Ishikawa (cell line): Measurements from ENCODE around the gene CXorf65.

Experiments used
- CEBPB ChIP-seq: IDR thresholded peaks from 2 replicates; pipeline ENCODE4 v1.6.1; 2012
- CREB1 ChIP-seq: IDR thresholded peaks from 2 replicates; pipeline ENCODE4 v1.6.1; 2012; ENCODE audit warnings: low read depth
- EGR1 ChIP-seq: IDR thresholded peaks from 2 replicates; pipeline ENCODE4 v1.6.1; 2012
- EP300 ChIP-seq: IDR thresholded peaks from 2 replicates; pipeline ENCODE4 v1.6.1; 2012; ENCODE audit warnings: borderline replicate concordance
- FOXM1 ChIP-seq: IDR thresholded peaks from 2 replicates; pipeline ENCODE4 v1.6.1; 2012; ENCODE audit warnings: low read depth, borderline replicate concordance
- NFIC ChIP-seq: IDR thresholded peaks from 2 replicates; pipeline ENCODE4 v1.6.1; 2012
- RAD21 ChIP-seq: IDR thresholded peaks from 2 replicates; pipeline ENCODE4 v1.6.1; 2012; ENCODE audit warnings: low read depth
- TAF1 ChIP-seq: IDR thresholded peaks from 2 replicates; pipeline ENCODE4 v1.6.1; 2012; ENCODE audit warnings: low read depth, mild to moderate bottlenecking
- TCF12 ChIP-seq: IDR thresholded peaks from 2 replicates; pipeline ENCODE4 v1.6.1; 2012; ENCODE audit warnings: low read depth
- TEAD4 ChIP-seq: IDR thresholded peaks from 2 replicates; pipeline ENCODE4 v1.6.1; 2012
- USF1 ChIP-seq: IDR thresholded peaks from 2 replicates; pipeline ENCODE4 v1.6.1; 2012
- YY1 ChIP-seq: IDR thresholded peaks from 2 replicates; pipeline ENCODE4 v1.6.1; 2012; ENCODE audit warnings: low read depth
- ZBTB7A ChIP-seq: IDR thresholded peaks from 2 replicates; pipeline ENCODE4 v1.6.1; 2012; ENCODE audit warnings: low read depth
- TF ChIP-seq, protein P1 (sequence below): IDR thresholded peaks from 2 replicates; pipeline ENCODE4 v1.6.1; 2012
- TF ChIP-seq, protein P2 (sequence below): IDR thresholded peaks from 2 replicates; pipeline ENCODE4 v1.6.1; 2012; ENCODE audit warnings: low read depth, mild to moderate bottlenecking

CXorf65 gene

GRCh38 chrX:71148278-71148663, 41.7 kb upstream of the CXorf65 start:
- TF ChIP-seq FOXM1 (no peak), YY1 (no peak), NFIC (no peak), USF1 (no peak), TCF12 (no peak), TEAD4 (no peak), TAF1 (no peak), CEBPB (no peak), CREB1 (no peak), EP300 (no peak), ZBTB7A (no peak)
- TF ChIP-seq, protein P1, sequence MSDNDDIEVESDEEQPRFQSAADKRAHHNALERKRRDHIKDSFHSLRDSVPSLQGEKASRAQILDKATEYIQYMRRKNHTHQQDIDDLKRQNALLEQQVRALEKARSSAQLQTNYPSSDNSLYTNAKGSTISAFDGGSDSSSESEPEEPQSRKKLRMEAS: no peak
- TF ChIP-seq, protein P2, sequence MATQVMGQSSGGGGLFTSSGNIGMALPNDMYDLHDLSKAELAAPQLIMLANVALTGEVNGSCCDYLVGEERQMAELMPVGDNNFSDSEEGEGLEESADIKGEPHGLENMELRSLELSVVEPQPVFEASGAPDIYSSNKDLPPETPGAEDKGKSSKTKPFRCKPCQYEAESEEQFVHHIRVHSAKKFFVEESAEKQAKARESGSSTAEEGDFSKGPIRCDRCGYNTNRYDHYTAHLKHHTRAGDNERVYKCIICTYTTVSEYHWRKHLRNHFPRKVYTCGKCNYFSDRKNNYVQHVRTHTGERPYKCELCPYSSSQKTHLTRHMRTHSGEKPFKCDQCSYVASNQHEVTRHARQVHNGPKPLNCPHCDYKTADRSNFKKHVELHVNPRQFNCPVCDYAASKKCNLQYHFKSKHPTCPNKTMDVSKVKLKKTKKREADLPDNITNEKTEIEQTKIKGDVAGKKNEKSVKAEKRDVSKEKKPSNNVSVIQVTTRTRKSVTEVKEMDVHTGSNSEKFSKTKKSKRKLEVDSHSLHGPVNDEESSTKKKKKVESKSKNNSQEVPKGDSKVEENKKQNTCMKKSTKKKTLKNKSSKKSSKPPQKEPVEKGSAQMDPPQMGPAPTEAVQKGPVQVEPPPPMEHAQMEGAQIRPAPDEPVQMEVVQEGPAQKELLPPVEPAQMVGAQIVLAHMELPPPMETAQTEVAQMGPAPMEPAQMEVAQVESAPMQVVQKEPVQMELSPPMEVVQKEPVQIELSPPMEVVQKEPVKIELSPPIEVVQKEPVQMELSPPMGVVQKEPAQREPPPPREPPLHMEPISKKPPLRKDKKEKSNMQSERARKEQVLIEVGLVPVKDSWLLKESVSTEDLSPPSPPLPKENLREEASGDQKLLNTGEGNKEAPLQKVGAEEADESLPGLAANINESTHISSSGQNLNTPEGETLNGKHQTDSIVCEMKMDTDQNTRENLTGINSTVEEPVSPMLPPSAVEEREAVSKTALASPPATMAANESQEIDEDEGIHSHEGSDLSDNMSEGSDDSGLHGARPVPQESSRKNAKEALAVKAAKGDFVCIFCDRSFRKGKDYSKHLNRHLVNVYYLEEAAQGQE: no peak

DNA sequence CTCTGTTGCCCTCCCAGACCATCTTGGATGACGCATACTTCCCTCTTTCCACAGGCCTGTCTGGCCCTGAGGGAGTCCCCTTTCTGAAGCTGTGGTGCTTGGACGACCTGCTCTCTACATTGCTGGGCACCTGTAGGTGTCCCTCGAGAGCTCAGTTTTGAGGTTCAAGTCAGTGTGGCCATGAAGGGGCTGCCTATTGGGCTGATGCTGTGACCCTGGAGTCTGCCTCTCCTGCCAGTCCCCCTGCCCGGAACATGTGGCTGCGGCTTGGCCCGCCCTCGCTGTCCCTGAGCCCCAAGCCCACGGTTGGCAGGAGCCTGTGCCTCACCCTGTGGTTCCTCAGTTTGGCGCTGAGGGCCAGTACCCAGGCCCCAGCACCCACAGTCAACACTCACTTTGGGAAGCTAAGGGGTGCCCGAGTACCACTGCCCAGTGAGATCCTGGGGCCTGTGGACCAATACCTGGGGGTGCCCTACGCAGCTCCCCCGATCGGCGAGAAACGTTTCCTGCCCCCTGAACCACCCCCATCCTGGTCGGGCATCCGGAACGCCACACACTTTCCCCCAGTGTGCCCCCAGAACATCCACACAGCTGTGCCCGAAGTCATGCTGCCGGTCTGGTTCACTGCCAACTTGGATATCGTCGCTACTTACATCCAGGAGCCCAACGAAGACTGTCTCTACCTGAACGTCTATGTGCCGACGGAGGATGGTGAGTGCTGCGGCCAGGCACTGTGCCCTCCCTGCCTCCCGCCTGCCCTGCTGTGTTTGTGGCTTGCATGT, 41.1 kb upstream of the CXorf65 start:
- TF ChIP-seq CREB1 (no peak), EGR1 (no peak), EP300 (no peak), TEAD4 (no peak), TCF12 (no peak), CEBPB (no peak)

GRCh38 chrX:71144651-71145050, 38.1 kb upstream of the CXorf65 start, which contains the start of gene NLGN3:
Gene NLGN3, plus strand, starts transcription at chrX:71144841. Its CDS starts 2,909 bp downstream, at chrX:71147750.
- TF ChIP-seq ZBTB7A (no peak), NFIC (no peak), TEAD4 (no peak), TCF12 (no peak), RAD21 (no peak), CEBPB (no peak)

DNA sequence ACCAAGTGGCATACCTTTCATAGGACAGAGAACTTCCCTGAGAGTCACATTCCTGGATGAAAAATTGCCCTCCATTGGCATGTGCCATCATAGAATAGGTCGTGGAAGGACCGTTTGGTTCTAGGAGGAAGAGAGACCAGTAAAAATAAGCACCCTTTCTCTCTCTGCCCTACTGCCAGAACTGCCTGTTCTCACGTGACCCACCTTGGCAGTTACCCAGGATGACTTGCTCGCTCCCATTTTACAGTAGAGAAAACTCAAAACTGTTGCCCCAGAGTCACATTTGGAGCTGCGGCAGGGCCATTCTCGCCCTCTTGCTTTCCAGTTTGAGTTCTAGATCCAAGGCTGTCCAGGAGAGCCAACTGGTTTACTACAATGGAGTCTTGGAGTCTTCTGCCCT, 37.0 kb upstream of the CXorf65 start:
- TF ChIP-seq TAF1: no peak
- no peak for TF ChIP-seq EGR1
- no peak for TF ChIP-seq CREB1
- no peak for TF ChIP-seq ZBTB7A
- TF ChIP-seq TEAD4: no peak
- no peak for TF ChIP-seq YY1
- TF ChIP-seq, protein P2: no peak

GRCh38 chrX:71140440-71140839, 33.9 kb upstream of the CXorf65 start:
- TF ChIP-seq CREB1 (no peak), CEBPB (no peak), RAD21 (no peak), TAF1 (no peak), EP300 (no peak), TEAD4 (no peak), NFIC (no peak), ZBTB7A (no peak), TCF12 (no peak), YY1 (no peak), USF1 (no peak), FOXM1 (no peak), EGR1 (no peak)
- TF ChIP-seq, protein P2: no peak
- TF ChIP-seq, protein P1: no peak
